Measurements from ENCODE around the gene EGFLAM. TPM values are rescaled to one million over a fixed set of nuclear protein-coding genes. Genes with fewer than 3 reads are reported as not detected.

The EGFLAM gene
- total RNA-seq, 4 donors from 2014 or later, result 6.6 to 13.6 (median 9.8) TPM

DNA sequence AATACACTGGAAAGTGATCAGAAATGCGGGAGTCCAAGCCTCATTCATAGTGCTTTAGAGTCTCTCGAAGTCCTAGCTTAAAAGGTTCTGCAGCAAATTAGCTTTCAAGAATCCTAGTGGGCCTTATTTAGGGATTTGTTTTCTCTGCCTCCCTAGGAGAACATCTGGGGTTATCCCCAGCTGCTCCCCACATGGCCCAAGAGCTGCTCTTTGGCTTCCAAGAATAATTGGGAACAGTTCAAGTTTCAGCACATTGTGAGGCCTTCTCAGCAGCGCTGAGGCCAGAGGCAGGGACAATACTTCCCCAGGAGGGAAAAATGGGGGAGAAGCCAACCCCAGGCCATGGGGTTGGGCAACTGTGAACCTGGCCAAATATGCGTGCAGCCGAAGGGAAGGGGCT is 189.4 kb downstream of the EGFLAM start:
- TF ChIP-seq POLR2AphosphoS5 (IDR thresholded peaks at IDR 0.05), result no peak
- WGBS, result 71% methylated on average over 5 of the region's 5 CpGs
- Histone ChIP-seq H3K4me3 (no peak overlapping the region), H3K27ac (replicated peaks in 1 of 4) (peak overlapping the region in 1 of 4 donors; percentile 36), H3K4me1 (peaks cover 4 to 27% (median 19%) of the 10 kb centered on the region in 4 donors), H3K36me3 (peaks cover 0 to 4% (median 0%) of the 10 kb centered on the region in 4 donors), H3K27me3 (no peaks in the 10 kb centered on the region), H3K9me3 (no peaks in the 10 kb centered on the region)
- DNase-seq (ENCODE audit: extremely low spot score), result no peak
- intact Hi-C loops (cut with DNase I), result loop anchor here (5.0 to 10.0 kb wide), 2 partner anchors 110 to 217 kb away; partner anchors contain the start of gene LIFR

- peaks cover 0 to 4% (median 0%) of the 10 kb centered on the region in 4 donors for H3K36me3 ChIP-seq
- H3K27me3 ChIP-seq, result no peaks in the 10 kb centered on the region
- no peak for DNase-seq (ENCODE audit: extremely low spot score)
- 87% methylated on average over 9 of the region's 9 CpGs for WGBS
- no peak overlapping the region for H3K4me3 ChIP-seq
- TF ChIP-seq POLR2A (IDR thresholded peaks at IDR 0.05; ENCODE audit: low read depth) (no peak), EP300 (IDR thresholded peaks at IDR 0.05) (no peak), POLR2AphosphoS5 (IDR thresholded peaks at IDR 0.05) (no peak)
- TF ChIP-seq, protein P1, sequence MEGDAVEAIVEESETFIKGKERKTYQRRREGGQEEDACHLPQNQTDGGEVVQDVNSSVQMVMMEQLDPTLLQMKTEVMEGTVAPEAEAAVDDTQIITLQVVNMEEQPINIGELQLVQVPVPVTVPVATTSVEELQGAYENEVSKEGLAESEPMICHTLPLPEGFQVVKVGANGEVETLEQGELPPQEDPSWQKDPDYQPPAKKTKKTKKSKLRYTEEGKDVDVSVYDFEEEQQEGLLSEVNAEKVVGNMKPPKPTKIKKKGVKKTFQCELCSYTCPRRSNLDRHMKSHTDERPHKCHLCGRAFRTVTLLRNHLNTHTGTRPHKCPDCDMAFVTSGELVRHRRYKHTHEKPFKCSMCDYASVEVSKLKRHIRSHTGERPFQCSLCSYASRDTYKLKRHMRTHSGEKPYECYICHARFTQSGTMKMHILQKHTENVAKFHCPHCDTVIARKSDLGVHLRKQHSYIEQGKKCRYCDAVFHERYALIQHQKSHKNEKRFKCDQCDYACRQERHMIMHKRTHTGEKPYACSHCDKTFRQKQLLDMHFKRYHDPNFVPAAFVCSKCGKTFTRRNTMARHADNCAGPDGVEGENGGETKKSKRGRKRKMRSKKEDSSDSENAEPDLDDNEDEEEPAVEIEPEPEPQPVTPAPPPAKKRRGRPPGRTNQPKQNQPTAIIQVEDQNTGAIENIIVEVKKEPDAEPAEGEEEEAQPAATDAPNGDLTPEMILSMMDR (IDR thresholded peaks at IDR 0.05), result no peak
- peaks cover 4 to 27% (median 19%) of the 10 kb centered on the region in 4 donors for H3K4me1 ChIP-seq
- H3K9me3 ChIP-seq, result no peaks in the 10 kb centered on the region
- H3K27ac ChIP-seq (replicated peaks in 1 of 4), result no peak overlapping the region
- intact Hi-C loops (cut with DNase I), result loop anchor here (5.0 to 10.0 kb wide), 2 partner anchors 109 to 216 kb away; partner anchors contain the start of gene LIFR
These were observed 190.4 kb downstream of the EGFLAM start for GRCh38 chr5:38448568-38449350.

GRCh38 chr5:38450627-38451026 is 192.3 kb downstream of the EGFLAM start:
- H3K36me3 ChIP-seq, result peaks cover 0 to 4% (median 0%) of the 10 kb centered on the region in 4 donors
- no peak overlapping the region for H3K4me3 ChIP-seq
- peaks cover 4 to 16% (median 8%) of the 10 kb centered on the region in 4 donors for H3K4me1 ChIP-seq
- WGBS, result 87% methylated on average over 6 of the region's 6 CpGs
- H3K27ac ChIP-seq (replicated peaks in 1 of 4), result no peak overlapping the region
- no peaks in the 10 kb centered on the region for H3K27me3 ChIP-seq
- TF ChIP-seq, protein P1 (IDR thresholded peaks at IDR 0.05), result no peak
- no peak for TF ChIP-seq POLR2A (IDR thresholded peaks at IDR 0.05; ENCODE audit: low read depth)
- no peak for TF ChIP-seq EP300 (IDR thresholded peaks at IDR 0.05)
- TF ChIP-seq POLR2AphosphoS5 (IDR thresholded peaks at IDR 0.05), result no peak
- intact Hi-C loops (cut with DNase I), result no loop called here
- H3K9me3 ChIP-seq, result no peaks in the 10 kb centered on the region
- DNase-seq (ENCODE audit: extremely low spot score), result no peak

GRCh38 chr5:38451074-38451725 is 192.8 kb downstream of the EGFLAM start:
- H3K36me3 ChIP-seq, result peaks cover 0 to 4% (median 0%) of the 10 kb centered on the region in 4 donors
- peaks cover 0 to 12% (median 7%) of the 10 kb centered on the region in 4 donors for H3K4me1 ChIP-seq
- no peak overlapping the region for H3K4me3 ChIP-seq
- WGBS, result 79% methylated on average over 9 of the region's 9 CpGs
- no peak for TF ChIP-seq POLR2AphosphoS5 (IDR thresholded peaks at IDR 0.05)
- no peaks in the 10 kb centered on the region for H3K9me3 ChIP-seq
- DNase-seq (ENCODE audit: extremely low spot score), result no peak
- H3K27me3 ChIP-seq, result no peaks in the 10 kb centered on the region
- intact Hi-C loops (cut with DNase I), result no loop called here
- no peak overlapping the region for H3K27ac ChIP-seq (replicated peaks in 1 of 4)

GRCh38 chr5:38452201-38452600 is 193.8 kb downstream of the EGFLAM start:
- WGBS, result 96% methylated on average over 4 of the region's 4 CpGs
- no peak for DNase-seq (ENCODE audit: extremely low spot score)
- Histone ChIP-seq H3K4me3 (no peak overlapping the region), H3K9me3 (no peaks in the 10 kb centered on the region), H3K27me3 (no peaks in the 10 kb centered on the region), H3K4me1 (peaks cover 0 to 12% (median 7%) of the 10 kb centered on the region in 4 donors), H3K27ac (replicated peaks in 1 of 4) (no peak overlapping the region), H3K36me3 (peaks cover 0 to 4% (median 0%) of the 10 kb centered on the region in 4 donors)
- TF ChIP-seq POLR2A (IDR thresholded peaks at IDR 0.05; ENCODE audit: low read depth), result no peak
- TF ChIP-seq, protein P1 (IDR thresholded peaks at IDR 0.05), result no peak
- TF ChIP-seq POLR2AphosphoS5 (IDR thresholded peaks at IDR 0.05), result no peak
- TF ChIP-seq EP300 (IDR thresholded peaks at IDR 0.05), result no peak
- intact Hi-C loops (cut with DNase I), result no loop called here

Measured in esophagus muscularis mucosa (tissue), 4 donors.